Measurements from ENCODE around the gene ATCAY.

DNA sequence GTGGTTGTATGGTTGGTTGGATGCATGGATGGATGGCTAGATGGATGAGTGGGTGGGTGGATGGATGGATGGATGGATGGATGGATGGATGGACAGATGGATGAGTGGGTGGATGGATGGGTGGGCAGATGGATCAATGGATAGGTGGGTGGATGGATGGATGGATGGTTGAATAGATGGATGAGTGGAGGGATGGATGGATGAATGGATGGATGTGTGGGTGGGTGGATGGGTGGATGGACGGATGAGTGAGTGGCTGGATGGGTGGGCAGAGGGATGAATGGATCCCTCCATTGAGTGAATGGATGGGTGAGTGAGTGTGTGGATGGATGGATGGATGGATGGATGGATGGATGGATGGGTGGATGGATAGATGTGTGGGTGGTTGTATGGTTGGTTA, 43.4 kb downstream of the ATCAY start:
- no peak for TF ChIP-seq POLR2A (IDR thresholded peaks at IDR 0.05)
- TF ChIP-seq, protein P1, sequence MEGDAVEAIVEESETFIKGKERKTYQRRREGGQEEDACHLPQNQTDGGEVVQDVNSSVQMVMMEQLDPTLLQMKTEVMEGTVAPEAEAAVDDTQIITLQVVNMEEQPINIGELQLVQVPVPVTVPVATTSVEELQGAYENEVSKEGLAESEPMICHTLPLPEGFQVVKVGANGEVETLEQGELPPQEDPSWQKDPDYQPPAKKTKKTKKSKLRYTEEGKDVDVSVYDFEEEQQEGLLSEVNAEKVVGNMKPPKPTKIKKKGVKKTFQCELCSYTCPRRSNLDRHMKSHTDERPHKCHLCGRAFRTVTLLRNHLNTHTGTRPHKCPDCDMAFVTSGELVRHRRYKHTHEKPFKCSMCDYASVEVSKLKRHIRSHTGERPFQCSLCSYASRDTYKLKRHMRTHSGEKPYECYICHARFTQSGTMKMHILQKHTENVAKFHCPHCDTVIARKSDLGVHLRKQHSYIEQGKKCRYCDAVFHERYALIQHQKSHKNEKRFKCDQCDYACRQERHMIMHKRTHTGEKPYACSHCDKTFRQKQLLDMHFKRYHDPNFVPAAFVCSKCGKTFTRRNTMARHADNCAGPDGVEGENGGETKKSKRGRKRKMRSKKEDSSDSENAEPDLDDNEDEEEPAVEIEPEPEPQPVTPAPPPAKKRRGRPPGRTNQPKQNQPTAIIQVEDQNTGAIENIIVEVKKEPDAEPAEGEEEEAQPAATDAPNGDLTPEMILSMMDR (IDR thresholded peaks at IDR 0.05), result no peak
